Epithelial cell of proximal tubule (primary cell): ENCODE results near the gene UNC119. TPM values are rescaled to one million over a fixed set of nuclear protein-coding genes. Genes with fewer than 3 reads are reported as not detected.

Experiments used
- DNase-seq: peaks from one replicate; pipeline ENCODE4 v3.0.0-alpha.2; 2011; ENCODE audit warnings: low read depth
- H3K4me3 ChIP-seq: 2 replicates; pipeline ENCODE4 v1.5.1; 2011; ENCODE audit warnings: low read depth, mild to moderate bottlenecking, low read length
- CTCF ChIP-seq: conservative IDR thresholded peaks from 2 replicates; pipeline ENCODE4 v1.5.1; 2012; ENCODE audit warnings: low read depth, mild to moderate bottlenecking, low read length
- total RNA-seq: library from RNA; depleted of rRNA; stranded (reverse); fragments of >200 nt; gene quantifications from 2 replicates; pipeline ENCODE4 v1.2.3, GENCODE V29; 2015

UNC119 gene
- total RNA-seq, 1 donor from 2014 or later, result 29.2 TPM

DNA sequence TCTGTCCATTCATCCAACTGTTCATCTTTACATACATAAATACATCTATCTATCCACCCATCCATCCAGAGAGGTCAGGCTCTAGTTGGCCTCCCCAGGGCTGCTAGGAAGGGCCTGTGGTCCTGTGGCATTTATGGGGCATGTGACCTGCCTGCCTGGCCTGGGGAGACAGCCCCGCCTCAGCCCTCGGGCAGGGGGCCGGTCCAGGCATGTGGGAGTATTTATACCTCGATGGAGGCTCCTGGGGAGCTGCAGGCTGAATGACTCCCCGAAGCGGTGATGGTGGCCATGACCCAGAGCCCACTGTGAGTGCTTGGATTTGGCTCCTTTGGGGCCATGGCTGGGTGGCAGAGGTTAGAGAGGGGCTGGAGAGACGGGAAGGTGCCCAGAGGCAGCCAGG is 38.9 kb downstream of the UNC119 start:
- DNase-seq, result no peak
- no peak for TF ChIP-seq CTCF
- H3K4me3 ChIP-seq, result no peak overlapping the region

GRCh38 chr17:28511858-28512461 is 40.5 kb downstream of the UNC119 start:
- DNase-seq, result no peak
- H3K4me3 ChIP-seq, result no peak overlapping the region
- TF ChIP-seq CTCF, result peak; percentile 18

GRCh38 chr17:28509789-28510188 is 42.6 kb downstream of the UNC119 start:
- no peak for TF ChIP-seq CTCF
- H3K4me3 ChIP-seq, result no peak overlapping the region
- no peak for DNase-seq

DNA sequence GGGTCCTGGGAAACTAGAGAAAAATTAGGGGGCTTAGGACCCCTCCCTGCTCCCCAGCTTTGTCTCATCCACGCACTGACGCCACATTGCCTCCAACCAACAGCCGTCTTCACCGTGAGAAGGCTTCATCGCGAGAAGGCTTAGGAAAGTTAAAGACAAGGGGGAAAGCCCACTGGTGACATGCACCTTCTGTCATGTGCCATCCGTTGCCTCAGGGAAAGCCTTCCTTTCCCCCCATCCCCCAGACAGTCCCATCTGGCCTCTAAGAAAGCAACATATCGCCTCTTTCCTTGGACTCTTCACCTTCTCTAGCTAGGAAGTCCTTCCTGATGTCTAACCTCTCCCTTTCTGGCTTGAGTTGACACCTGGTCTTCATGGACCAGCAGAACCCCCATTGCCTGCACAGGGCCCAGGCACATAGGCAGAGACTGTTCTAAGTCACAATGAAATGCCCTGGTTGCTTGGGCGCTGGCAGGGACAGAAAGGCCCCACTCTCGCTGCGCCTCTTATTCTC is 44.2 kb downstream of the UNC119 start:
- TF ChIP-seq CTCF, result no peak
- H3K4me3 ChIP-seq, result no peak overlapping the region
- no peak for DNase-seq

GRCh38 chr17:28507567-28508203 is 44.7 kb downstream of the UNC119 start:
- DNase-seq, result no peak
- no peak overlapping the region for H3K4me3 ChIP-seq
- no peak for TF ChIP-seq CTCF

DNA sequence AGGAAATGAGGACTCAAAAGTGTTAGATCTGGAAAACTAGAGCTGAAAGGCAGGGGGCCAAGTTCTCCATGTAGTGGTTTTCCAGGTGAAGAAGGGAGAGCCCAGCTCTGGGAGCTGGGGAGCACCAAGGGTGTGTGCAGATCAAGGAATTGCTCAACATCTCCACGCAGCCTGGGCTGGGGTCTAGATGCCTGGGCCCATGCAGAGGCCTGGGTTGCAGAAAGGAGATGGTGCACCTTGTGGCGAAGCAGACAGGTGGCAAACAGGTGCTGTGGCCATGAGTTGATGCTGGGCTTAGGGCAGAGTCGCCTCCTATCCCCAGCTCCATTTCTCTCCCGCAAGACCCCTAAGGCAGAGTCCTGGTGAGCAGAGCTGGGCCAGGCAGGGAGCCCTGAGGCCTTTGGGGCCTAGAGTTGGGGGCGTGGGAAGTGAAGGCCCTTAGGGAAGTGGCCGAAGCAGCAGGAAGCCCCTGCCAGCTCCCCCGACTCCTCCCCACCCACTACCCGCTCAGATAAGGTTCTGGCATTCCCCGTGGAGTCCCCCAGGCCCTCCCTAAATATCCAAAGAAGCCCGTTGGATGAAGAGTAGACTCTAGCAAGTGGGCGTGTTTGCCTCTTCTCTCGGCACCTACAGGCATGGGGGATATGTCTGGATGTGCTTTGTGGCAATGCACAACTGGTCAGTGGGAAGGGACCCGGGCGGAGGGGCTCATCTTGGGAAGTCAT is 45.5 kb downstream of the UNC119 start:
- H3K4me3 ChIP-seq, result no peak overlapping the region
- TF ChIP-seq CTCF, result no peak
- no peak for DNase-seq
